Lower leg skin (tissue), 3 donors: ENCODE results near the gene LDB3.

Experiments
- POLR2A ChIP-seq, 2 donors: fragments of 450-650 bp; IDR thresholded peaks; one replicate each; pipeline ENCODE4 v1.6.1; 2016 to 2017; ENCODE audit warnings: antibody characterized with exemption in 2 of 2, mild to moderate bottlenecking in 1 of 2, moderate library complexity in 1 of 2
- TF ChIP-seq, protein P1 (sequence below), 3 donors: fragments of 450-650 bp; IDR thresholded peaks; one replicate each; pipeline ENCODE4 v1.5.1; 2016; ENCODE audit warnings: antibody characterized with exemption in 3 of 3, mild to moderate bottlenecking in 3 of 3, moderate library complexity in 2 of 3

DNA sequence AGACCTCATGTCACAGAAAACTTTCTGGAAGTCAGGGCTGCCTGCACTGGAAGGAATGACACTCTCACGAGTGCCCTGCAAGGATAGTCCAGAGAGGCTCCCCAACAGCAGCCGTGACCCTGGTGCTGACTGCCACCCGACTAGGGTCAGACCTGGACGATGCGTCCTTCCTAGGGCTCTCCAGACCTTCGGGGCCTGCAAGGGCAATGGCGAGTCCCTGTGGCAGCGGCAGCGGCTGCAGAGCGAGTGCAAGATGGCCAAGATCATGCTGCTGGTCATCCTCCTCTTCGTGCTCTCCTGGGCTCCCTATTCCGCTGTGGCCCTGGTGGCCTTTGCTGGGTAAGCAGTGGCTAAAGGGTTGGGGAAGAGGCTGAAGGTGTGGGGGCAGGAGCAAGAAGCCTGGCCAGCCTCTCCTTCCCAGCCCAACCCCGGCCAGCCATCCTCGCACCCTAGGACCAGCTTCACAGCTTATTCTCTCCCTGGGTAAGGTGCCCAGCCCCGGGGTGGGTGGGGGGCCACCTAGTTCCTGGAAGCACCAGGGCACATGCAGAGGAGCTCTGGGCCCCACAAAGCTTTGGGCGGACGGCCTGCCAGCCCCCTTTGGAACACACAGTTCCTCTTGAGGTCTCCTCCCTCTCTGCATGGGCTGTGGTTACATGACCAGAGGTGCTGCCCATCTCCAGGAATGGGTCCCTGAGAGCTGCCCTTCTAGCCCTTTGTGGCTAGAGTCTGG is 8.4 kb upstream of the LDB3 start:
- TF ChIP-seq, protein P1, sequence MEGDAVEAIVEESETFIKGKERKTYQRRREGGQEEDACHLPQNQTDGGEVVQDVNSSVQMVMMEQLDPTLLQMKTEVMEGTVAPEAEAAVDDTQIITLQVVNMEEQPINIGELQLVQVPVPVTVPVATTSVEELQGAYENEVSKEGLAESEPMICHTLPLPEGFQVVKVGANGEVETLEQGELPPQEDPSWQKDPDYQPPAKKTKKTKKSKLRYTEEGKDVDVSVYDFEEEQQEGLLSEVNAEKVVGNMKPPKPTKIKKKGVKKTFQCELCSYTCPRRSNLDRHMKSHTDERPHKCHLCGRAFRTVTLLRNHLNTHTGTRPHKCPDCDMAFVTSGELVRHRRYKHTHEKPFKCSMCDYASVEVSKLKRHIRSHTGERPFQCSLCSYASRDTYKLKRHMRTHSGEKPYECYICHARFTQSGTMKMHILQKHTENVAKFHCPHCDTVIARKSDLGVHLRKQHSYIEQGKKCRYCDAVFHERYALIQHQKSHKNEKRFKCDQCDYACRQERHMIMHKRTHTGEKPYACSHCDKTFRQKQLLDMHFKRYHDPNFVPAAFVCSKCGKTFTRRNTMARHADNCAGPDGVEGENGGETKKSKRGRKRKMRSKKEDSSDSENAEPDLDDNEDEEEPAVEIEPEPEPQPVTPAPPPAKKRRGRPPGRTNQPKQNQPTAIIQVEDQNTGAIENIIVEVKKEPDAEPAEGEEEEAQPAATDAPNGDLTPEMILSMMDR (IDR thresholded peaks at IDR 0.05), result no peak
- TF ChIP-seq POLR2A (IDR thresholded peaks at IDR 0.05), result no peak
